Nephron (organoid): Measurements from ENCODE around the gene ENOPH1.

Experiments
- H3K27ac Mint-ChIP-seq, 3 experiments: 2 replicates each; pipeline ENCODE4 v1.8.0; 2020; ENCODE audit warnings: mixed read lengths in 3 of 3, mild to moderate bottlenecking in 2 of 3, moderate library complexity in 1 of 3
- H3K27me3 Mint-ChIP-seq: 2 replicates; pipeline ENCODE4 v1.8.0; 2021; ENCODE audit warnings: low read depth, mild to moderate bottlenecking, moderate library complexity, mixed read lengths
- H3K36me3 Mint-ChIP-seq: 2 replicates; pipeline ENCODE4 v1.8.0; 2020; ENCODE audit warnings: low read depth, mixed read lengths
- H3K4me1 Mint-ChIP-seq: 2 replicates; pipeline ENCODE4 v1.8.0; 2020; ENCODE audit warnings: mixed read lengths
- H3K4me3 Mint-ChIP-seq, 3 experiments: 2 replicates each; pipeline ENCODE4 v1.8.0; 2020; ENCODE audit warnings: mild to moderate bottlenecking in 3 of 3, mixed read lengths in 3 of 3, moderate library complexity in 2 of 3
- H3K9me3 Mint-ChIP-seq: 2 replicates; pipeline ENCODE4 v1.8.0; 2020; ENCODE audit warnings: mixed read lengths
- TF ChIP-seq, protein P1 (sequence below), 3 experiments: fragments of 200-600 bp; sonication (generic); IDR thresholded peaks; one replicate each; pipeline ENCODE4 v1.5.0; 2021; ENCODE audit warnings: antibody characterized with exemption in 3 of 3; ENCODE audit not compliant: unreplicated experiment in 3 of 3

The ENOPH1 gene

GRCh38 chr4:82479562-82479961, 49.2 kb downstream of the ENOPH1 start:
- TF ChIP-seq, protein P1, sequence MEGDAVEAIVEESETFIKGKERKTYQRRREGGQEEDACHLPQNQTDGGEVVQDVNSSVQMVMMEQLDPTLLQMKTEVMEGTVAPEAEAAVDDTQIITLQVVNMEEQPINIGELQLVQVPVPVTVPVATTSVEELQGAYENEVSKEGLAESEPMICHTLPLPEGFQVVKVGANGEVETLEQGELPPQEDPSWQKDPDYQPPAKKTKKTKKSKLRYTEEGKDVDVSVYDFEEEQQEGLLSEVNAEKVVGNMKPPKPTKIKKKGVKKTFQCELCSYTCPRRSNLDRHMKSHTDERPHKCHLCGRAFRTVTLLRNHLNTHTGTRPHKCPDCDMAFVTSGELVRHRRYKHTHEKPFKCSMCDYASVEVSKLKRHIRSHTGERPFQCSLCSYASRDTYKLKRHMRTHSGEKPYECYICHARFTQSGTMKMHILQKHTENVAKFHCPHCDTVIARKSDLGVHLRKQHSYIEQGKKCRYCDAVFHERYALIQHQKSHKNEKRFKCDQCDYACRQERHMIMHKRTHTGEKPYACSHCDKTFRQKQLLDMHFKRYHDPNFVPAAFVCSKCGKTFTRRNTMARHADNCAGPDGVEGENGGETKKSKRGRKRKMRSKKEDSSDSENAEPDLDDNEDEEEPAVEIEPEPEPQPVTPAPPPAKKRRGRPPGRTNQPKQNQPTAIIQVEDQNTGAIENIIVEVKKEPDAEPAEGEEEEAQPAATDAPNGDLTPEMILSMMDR (IDR thresholded peaks at IDR 0.05; ENCODE audit: unreplicated experiment in 3 of 3), result no peak
- H3K4me1 Mint-ChIP-seq, result no peaks in the 10 kb centered on the region
- H3K4me3 Mint-ChIP-seq, result no peak overlapping the region
- H3K36me3 Mint-ChIP-seq, result no peaks in the 10 kb centered on the region
- no peaks in the 10 kb centered on the region for H3K9me3 Mint-ChIP-seq
- H3K27me3 Mint-ChIP-seq, result peaks cover 4% of the 10 kb centered on the region
- no peak overlapping the region for H3K27ac Mint-ChIP-seq

GRCh38 chr4:82480771-82481505, 50.5 kb downstream of the ENOPH1 start:
- peaks cover 4% of the 10 kb centered on the region for H3K27me3 Mint-ChIP-seq
- H3K27ac Mint-ChIP-seq, result no peak overlapping the region
- H3K36me3 Mint-ChIP-seq, result no peaks in the 10 kb centered on the region
- TF ChIP-seq, protein P1 (IDR thresholded peaks at IDR 0.05; ENCODE audit: unreplicated experiment in 3 of 3), result no peak
- no peak overlapping the region for H3K4me3 Mint-ChIP-seq
- H3K9me3 Mint-ChIP-seq, result no peaks in the 10 kb centered on the region
- H3K4me1 Mint-ChIP-seq, result no peaks in the 10 kb centered on the region

DNA sequence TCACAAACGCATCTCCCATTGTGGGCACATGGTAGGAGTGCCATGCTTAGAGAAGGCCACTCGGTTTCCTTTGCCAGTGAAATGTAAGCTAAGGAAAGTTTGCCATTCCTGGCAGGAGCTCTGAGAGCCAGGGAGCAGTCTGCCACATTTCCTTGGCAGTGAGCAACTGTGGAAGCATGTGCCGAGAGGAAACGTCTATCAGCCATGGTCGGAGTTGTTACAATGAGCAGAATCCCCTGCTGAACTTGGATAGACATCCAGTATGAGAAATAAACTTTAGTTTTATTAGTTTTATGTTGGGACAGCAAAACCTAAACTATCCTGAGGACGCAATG, 51.1 kb downstream of the ENOPH1 start:
- TF ChIP-seq, protein P1 (IDR thresholded peaks at IDR 0.05; ENCODE audit: unreplicated experiment in 3 of 3), result no peak
- Mint-ChIP-seq H3K27ac (no peak overlapping the region), H3K9me3 (no peaks in the 10 kb centered on the region), H3K27me3 (peaks cover 4% of the 10 kb centered on the region), H3K4me3 (no peak overlapping the region), H3K4me1 (peaks cover 2% of the 10 kb centered on the region), H3K36me3 (no peaks in the 10 kb centered on the region)

GRCh38 chr4:82482387-82482786, 52.0 kb downstream of the ENOPH1 start:
- Mint-ChIP-seq H3K4me3 (no peak overlapping the region), H3K27me3 (peaks cover 4% of the 10 kb centered on the region), H3K9me3 (no peaks in the 10 kb centered on the region), H3K4me1 (peaks cover 6% of the 10 kb centered on the region), H3K36me3 (no peaks in the 10 kb centered on the region), H3K27ac (no peak overlapping the region)
- TF ChIP-seq, protein P1 (IDR thresholded peaks at IDR 0.05; ENCODE audit: unreplicated experiment in 3 of 3), result no peak

DNA sequence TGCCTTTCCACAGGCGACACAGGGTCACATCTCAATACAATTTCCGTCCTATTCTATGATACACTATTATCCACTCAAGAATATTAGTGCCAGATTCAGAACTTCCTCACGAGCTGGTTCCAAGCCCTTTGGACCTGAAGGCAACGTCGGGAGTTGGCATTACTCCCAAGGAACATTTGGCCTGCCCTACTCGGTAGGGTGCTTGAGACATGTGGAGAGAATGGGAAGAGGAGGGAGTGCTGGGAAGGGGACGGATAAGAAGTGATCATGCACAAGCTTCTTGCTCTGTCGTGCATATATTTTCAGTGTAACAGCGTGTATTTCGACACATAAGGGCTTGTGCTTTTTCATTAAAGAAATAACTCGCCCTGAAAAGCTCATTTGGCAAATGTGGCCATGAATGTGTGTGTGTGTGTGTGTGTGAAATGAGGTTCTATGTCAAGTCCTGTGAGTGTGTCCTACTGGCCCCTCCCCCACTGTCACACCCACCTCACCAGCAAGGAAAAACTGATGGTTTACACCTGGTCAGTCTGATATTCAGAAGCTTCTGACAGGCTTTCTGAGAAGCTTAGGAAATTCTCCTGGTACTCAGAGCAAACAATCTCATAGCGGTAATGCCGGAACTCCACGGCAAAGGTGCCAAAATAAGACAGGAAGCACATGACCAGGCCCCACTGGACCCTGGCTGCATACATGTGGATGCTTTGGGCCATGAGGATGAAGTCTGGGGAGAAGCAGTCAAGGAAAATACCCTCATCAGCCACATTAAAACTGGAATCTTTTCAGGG, 54.8 kb downstream of the ENOPH1 start:
- Mint-ChIP-seq H3K27me3 (peaks cover 4% of the 10 kb centered on the region), H3K4me3 (no peak overlapping the region)

More for the DNA sequence above, 54.8 kb downstream of the ENOPH1 start:
- TF ChIP-seq, protein P1 (IDR thresholded peaks at IDR 0.05; ENCODE audit: unreplicated experiment in 3 of 3), result no peak
- Mint-ChIP-seq H3K4me1 (peaks cover 10% of the 10 kb centered on the region), H3K36me3 (no peaks in the 10 kb centered on the region), H3K27ac (no peak overlapping the region), H3K9me3 (no peaks in the 10 kb centered on the region)
